WTC11 (cell line): ENCODE data around the gene LAD1.

Experiments used
- CTCF ChIP-seq: fragments of 200-600 bp; IDR thresholded peaks from 2 replicates; pipeline ENCODE4 v1.8.0; 2022; ENCODE audit warnings: antibody characterized with exemption
- KAT7 ChIP-seq: sonication (generic); formaldehyde crosslinking; IDR thresholded peaks from 2 replicates; pipeline ENCODE4 v1.8.1; 2023; ENCODE audit warnings: missing genetic modification reagents, mild to moderate bottlenecking, borderline replicate concordance

- TF ChIP-seq KAT7 (no peak), CTCF (no peak)
Observed at GRCh38 chr1:201378804-201379203, 20.3 kb downstream of the LAD1 start.
